CD14-positive monocyte (primary cell): ENCODE data around the gene SLC2A1. TPM values are rescaled to one million over a fixed set of nuclear protein-coding genes. Genes with fewer than 3 reads are reported as not detected.

ENCODE experiments used
- DNase-seq, 3 donors: peaks; one replicate each; pipeline ENCODE4 v3.0.0-alpha.2; 2011 to 2022
- H2AFZ ChIP-seq: 2 replicates; pipeline ENCODE4 v1.6.0; 2012; ENCODE audit warnings: mild to moderate bottlenecking, low read depth, low read length, inconsistent platforms; ENCODE audit not compliant: insufficient read depth, poor library complexity, severe bottlenecking
- H3K27ac ChIP-seq, 2 donors: 1 replicate in 1 of 2; 2 replicates in 1 of 2; pipeline ENCODE4 v1.5.1; 2012 to 2013; ENCODE audit warnings: low read length in 2 of 2, control low read depth in 1 of 2, inconsistent platforms in 1 of 2, low read depth in 1 of 2, mild to moderate bottlenecking in 1 of 2
- H3K27me3 ChIP-seq, 2 donors: one replicate each; pipeline versions ENCODE4 v1.6.0 to v1.6.1; 2011 to 2013; ENCODE audit warnings: low read length in 2 of 2; ENCODE audit not compliant: control insufficient read depth in 2 of 2, insufficient read depth in 2 of 2
- H3K36me3 ChIP-seq, 2 donors: replicated peaks in 1 of 2; 1 replicate in 1 of 2; 2 replicates in 1 of 2; pipeline versions ENCODE4 v1.5.1 to v1.6.1; 2012 to 2013; ENCODE audit warnings: low read length in 2 of 2, control low read depth in 1 of 2, inconsistent platforms in 1 of 2, mild to moderate bottlenecking in 1 of 2; ENCODE audit not compliant: insufficient read depth in 2 of 2, control insufficient read depth in 1 of 2
- H3K4me1 ChIP-seq, 2 donors: 1 replicate in 1 of 2; 2 replicates in 1 of 2; pipeline versions ENCODE4 v1.5.1 to v1.6.1; 2012 to 2013; ENCODE audit warnings: low read length in 2 of 2, control low read depth in 1 of 2, inconsistent platforms in 1 of 2, mild to moderate bottlenecking in 1 of 2, moderate library complexity in 1 of 2; ENCODE audit not compliant: insufficient read depth in 2 of 2, control insufficient read depth in 1 of 2
- H3K4me2 ChIP-seq: replicated peaks from 2 replicates; pipeline ENCODE3; 2012; ENCODE audit warnings: low read length, moderate library complexity, mild to moderate bottlenecking; ENCODE audit not compliant: poor library complexity, severe bottlenecking; ENCODE audit errors: extremely low read depth
- H3K4me3 ChIP-seq, 3 experiments: fragments of 200-600 bp in 1 of 3; sonication (generic) in 1 of 3; replicated peaks in 1 of 3; 1 replicate in 2 of 3; 2 replicates in 1 of 3; pipeline ENCODE4 v1.5.1; 2011 to 2013; ENCODE audit warnings: low read length in 3 of 3, mild to moderate bottlenecking in 3 of 3, control low read depth in 2 of 3, low read depth in 2 of 3, inconsistent platforms in 1 of 3, moderate library complexity in 1 of 3
- H3K79me2 ChIP-seq: 2 replicates; pipeline ENCODE4 v1.6.0; 2012; ENCODE audit warnings: mild to moderate bottlenecking, control low read depth, inconsistent platforms, low read length, moderate library complexity; ENCODE audit not compliant: insufficient read depth
- H3K9ac ChIP-seq: 2 replicates; pipeline ENCODE4 v1.6.0; 2017; ENCODE audit warnings: low read length, mild to moderate bottlenecking; ENCODE audit not compliant: insufficient read depth, poor library complexity, severe bottlenecking
- H3K9me3 ChIP-seq, 2 donors: replicated peaks in 1 of 2; 1 replicate in 1 of 2; 2 replicates in 1 of 2; pipeline versions ENCODE4 v1.5.1 to v1.6.1; 2012 to 2013; ENCODE audit warnings: low read length in 2 of 2, control low read depth in 1 of 2; ENCODE audit not compliant: control insufficient read depth in 1 of 2, insufficient read depth in 1 of 2
- H4K20me1 ChIP-seq: 2 replicates; pipeline ENCODE4 v1.6.0; 2012; ENCODE audit warnings: mild to moderate bottlenecking, low read length, control low read depth, moderate library complexity; ENCODE audit not compliant: insufficient read depth
- H3K27ac Mint-ChIP-seq, 7 donors: one replicate each; pipeline ENCODE4 v1.8.0; 2020; ENCODE audit warnings: mild to moderate bottlenecking in 7 of 7, mixed read lengths in 7 of 7, moderate library complexity in 6 of 7, inconsistent platforms in 2 of 7
- H3K27me3 Mint-ChIP-seq, 3 donors: one replicate each; pipeline ENCODE4 v1.8.0; 2021 to 2022; ENCODE audit warnings: low read depth in 3 of 3, mild to moderate bottlenecking in 3 of 3, mixed read lengths in 3 of 3, moderate library complexity in 3 of 3, inconsistent platforms in 1 of 3
- H3K36me3 Mint-ChIP-seq, 2 donors: one replicate each; pipeline ENCODE4 v1.8.0; 2020; ENCODE audit warnings: mixed read lengths in 2 of 2, inconsistent platforms in 1 of 2, mild to moderate bottlenecking in 1 of 2
- H3K4me1 Mint-ChIP-seq: one replicate; pipeline ENCODE4 v1.8.0; 2020; ENCODE audit warnings: mild to moderate bottlenecking, mixed read lengths
- H3K4me3 Mint-ChIP-seq, 2 donors: one replicate each; pipeline ENCODE4 v1.8.0; 2020; ENCODE audit warnings: mild to moderate bottlenecking in 2 of 2, mixed read lengths in 2 of 2, moderate library complexity in 1 of 2
- H3K9me3 Mint-ChIP-seq, 7 donors: one replicate each; pipeline ENCODE4 v1.8.0; 2020 to 2022; ENCODE audit warnings: mixed read lengths in 7 of 7, mild to moderate bottlenecking in 6 of 7, moderate library complexity in 6 of 7, inconsistent platforms in 2 of 7
- WGBS: methylation state at CpG from one replicate; pipeline ENCODE4 v1.1.5; 2013; ENCODE audit warnings: missing lambda C conversion rate; ENCODE audit not compliant: insufficient coverage; 5-methylcytosine and 5-hydroxymethylcytosine counted together
- intact Hi-C, 2 donors: fragments of 100-400 bp; cut with micrococcal nuclease; formaldehyde crosslinking; loops; one replicate each; pipeline versions ENCODE4 v1.15.0 to v1.15.1; 2023
- polyA plus RNA-seq, 3 donors: library from polyadenylated mRNA; depleted of rRNA in 1 of 3; unstranded in 2 of 3; stranded (reverse) in 1 of 3; fragments of 300-500 nt in 2 of 3; fragments of >200 nt in 1 of 3; fragmentation: Illumina TruSeq in 2 of 3; gene quantifications; 1 replicate in 2 of 3; 2 replicates in 1 of 3; pipeline ENCODE4 v1.2.3, GENCODE V29; 2012 to 2021
- TF ChIP-seq, protein P1 (sequence below): fragments of 200-600 bp; IDR thresholded peaks from one replicate; pipeline ENCODE4 v1.8.0; 2022; ENCODE audit warnings: antibody characterized with exemption, mild to moderate bottlenecking

Gene SLC2A1
- polyA plus RNA-seq, 3 donors, result 0.56 to 5.0 (median 0.71) TPM

DNA sequence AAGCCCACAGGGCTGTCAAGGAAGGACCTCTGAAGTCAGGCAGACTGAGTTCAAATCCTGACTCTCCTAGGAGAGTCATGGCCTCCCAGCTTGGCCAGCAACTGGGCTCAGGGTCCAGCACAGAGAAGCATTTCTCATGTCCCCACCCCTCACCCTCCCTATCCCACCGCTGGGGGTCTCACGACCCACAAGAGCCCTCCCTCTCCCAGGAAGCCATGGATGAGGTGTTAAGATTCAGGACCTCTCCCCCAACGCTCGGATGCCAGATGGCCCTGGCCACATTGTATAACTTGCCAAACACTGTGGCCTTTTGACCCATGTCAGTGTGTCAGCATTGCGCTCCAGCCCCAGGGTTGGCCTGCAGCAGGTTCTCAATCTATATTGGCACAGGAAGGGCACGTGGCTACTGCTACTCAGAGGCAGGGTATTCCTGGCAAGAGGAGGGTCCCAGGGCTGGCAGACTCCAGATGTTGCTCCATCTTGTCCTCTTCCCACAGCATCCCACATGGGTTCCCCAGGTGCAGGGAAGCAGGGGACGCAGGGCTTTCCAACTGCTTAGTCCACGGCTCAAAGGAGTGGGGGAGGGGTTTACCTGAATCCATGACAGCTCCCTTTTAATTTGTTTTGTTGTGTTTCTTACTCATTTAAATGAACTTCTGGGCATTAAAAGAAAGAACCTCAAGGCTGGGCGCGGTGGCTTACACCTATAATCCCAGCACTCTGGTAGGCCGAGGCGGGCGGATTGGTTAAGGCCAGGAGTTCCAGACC lies 10.5 kb downstream of the SLC2A1 start:
- H4K20me1 ChIP-seq, result no peaks in the 10 kb centered on the region
- H3K27me3 Mint-ChIP-seq, result peaks cover 0 to 6% (median 0%) of the 10 kb centered on the region in 3 donors
- no peaks in the 10 kb centered on the region for H3K27me3 ChIP-seq
- no peak for DNase-seq
- no peak overlapping the region for H3K4me2 ChIP-seq
- H2AFZ ChIP-seq, result no peak overlapping the region
- no peak overlapping the region for H3K4me3 Mint-ChIP-seq
- peaks cover 4% of the 10 kb centered on the region for H3K79me2 ChIP-seq
- intact Hi-C loops, result no loop called here
- H3K4me1 Mint-ChIP-seq, result peaks cover 40% of the 10 kb centered on the region
- no peak overlapping the region for H3K27ac ChIP-seq
- TF ChIP-seq, protein P1, sequence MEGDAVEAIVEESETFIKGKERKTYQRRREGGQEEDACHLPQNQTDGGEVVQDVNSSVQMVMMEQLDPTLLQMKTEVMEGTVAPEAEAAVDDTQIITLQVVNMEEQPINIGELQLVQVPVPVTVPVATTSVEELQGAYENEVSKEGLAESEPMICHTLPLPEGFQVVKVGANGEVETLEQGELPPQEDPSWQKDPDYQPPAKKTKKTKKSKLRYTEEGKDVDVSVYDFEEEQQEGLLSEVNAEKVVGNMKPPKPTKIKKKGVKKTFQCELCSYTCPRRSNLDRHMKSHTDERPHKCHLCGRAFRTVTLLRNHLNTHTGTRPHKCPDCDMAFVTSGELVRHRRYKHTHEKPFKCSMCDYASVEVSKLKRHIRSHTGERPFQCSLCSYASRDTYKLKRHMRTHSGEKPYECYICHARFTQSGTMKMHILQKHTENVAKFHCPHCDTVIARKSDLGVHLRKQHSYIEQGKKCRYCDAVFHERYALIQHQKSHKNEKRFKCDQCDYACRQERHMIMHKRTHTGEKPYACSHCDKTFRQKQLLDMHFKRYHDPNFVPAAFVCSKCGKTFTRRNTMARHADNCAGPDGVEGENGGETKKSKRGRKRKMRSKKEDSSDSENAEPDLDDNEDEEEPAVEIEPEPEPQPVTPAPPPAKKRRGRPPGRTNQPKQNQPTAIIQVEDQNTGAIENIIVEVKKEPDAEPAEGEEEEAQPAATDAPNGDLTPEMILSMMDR, result no peak
- H3K9me3 Mint-ChIP-seq, result peaks cover 0 to 4% (median 0%) of the 10 kb centered on the region in 7 donors
- no peak overlapping the region for H3K9ac ChIP-seq
- WGBS, result 96% methylated on average over 7 of the region's 13 CpGs
- H3K36me3 ChIP-seq, result no peaks in the 10 kb centered on the region
- H3K4me3 ChIP-seq, result no peak overlapping the region
- H3K9me3 ChIP-seq, result no peaks in the 10 kb centered on the region
- peaks cover 25 to 33% of the 10 kb centered on the region in 2 donors for H3K4me1 ChIP-seq
- H3K27ac Mint-ChIP-seq, result no peak overlapping the region
- H3K36me3 Mint-ChIP-seq, result peaks cover 0 to 3% of the 10 kb centered on the region in 2 donors

DNA sequence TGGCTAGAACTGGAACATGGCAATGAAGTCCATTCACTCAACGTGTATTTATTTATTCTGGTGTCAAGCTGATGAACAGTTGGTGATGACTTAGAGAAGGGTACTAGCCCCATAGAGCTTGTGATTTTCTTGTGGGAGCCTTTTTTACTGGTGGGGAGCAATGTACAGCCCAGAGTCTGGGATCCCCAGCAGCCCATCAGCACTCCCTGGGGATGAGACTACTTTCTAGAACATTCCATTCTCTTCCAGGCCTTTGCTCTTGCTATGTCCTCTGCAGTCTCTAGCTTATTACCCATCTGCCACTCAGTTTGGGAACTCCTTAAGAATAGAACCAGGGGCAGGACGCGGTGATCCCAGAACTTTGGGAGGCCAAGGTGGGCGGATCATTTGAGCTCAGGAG lies 11.6 kb downstream of the SLC2A1 start:
- no peak for DNase-seq
- H3K79me2 ChIP-seq, result peaks cover 4% of the 10 kb centered on the region
- TF ChIP-seq, protein P1, result no peak
- H3K4me1 Mint-ChIP-seq, result peaks cover 48% of the 10 kb centered on the region
- no peak overlapping the region for H3K4me3 Mint-ChIP-seq
- H3K4me1 ChIP-seq, result peaks cover 35 to 44% of the 10 kb centered on the region in 2 donors
- no peaks in the 10 kb centered on the region for H3K27me3 ChIP-seq
- intact Hi-C loops, result no loop called here
- no peaks in the 10 kb centered on the region for H3K36me3 ChIP-seq
- H3K4me2 ChIP-seq, result no peak overlapping the region
- 83% methylated on average over 1 of the region's 4 CpGs for WGBS
- no peak overlapping the region for H3K27ac ChIP-seq
- no peak overlapping the region for H3K27ac Mint-ChIP-seq
- H3K36me3 Mint-ChIP-seq, result peaks cover 0 to 10% of the 10 kb centered on the region in 2 donors
- no peaks in the 10 kb centered on the region for H3K9me3 ChIP-seq
- no peak overlapping the region for H3K9ac ChIP-seq
- no peak overlapping the region for H2AFZ ChIP-seq
- H3K27me3 Mint-ChIP-seq, result peaks cover 0 to 9% (median 0%) of the 10 kb centered on the region in 3 donors
- H3K9me3 Mint-ChIP-seq, result peaks cover 0 to 4% (median 0%) of the 10 kb centered on the region in 7 donors
- H4K20me1 ChIP-seq, result no peaks in the 10 kb centered on the region
- H3K4me3 ChIP-seq, result no peak overlapping the region
